H1 (cell line): Measurements from ENCODE around the gene TMEM168.

Experiments
- CEBPB ChIP-seq: IDR thresholded peaks from 2 replicates; pipeline ENCODE4 v1.6.1; 2012; ENCODE audit warnings: low read depth, low read length
- CTBP2 ChIP-seq: IDR thresholded peaks from 2 replicates; pipeline ENCODE4 v1.7.0; 2011; ENCODE audit warnings: borderline replicate concordance, mild to moderate bottlenecking, moderate library complexity, mixed read lengths, low read length; ENCODE audit not compliant: insufficient read depth, insufficient read length
- CTCF ChIP-seq, 3 experiments: IDR thresholded peaks; 1 replicate in 2 of 3; 2 replicates in 1 of 3; pipeline versions ENCODE4 v1.5.1 to v1.6.1; 2011; ENCODE audit warnings: low read length in 3 of 3, mild to moderate bottlenecking in 3 of 3, inconsistent platforms in 2 of 3, low read depth in 1 of 3, moderate library complexity in 1 of 3; ENCODE audit not compliant: insufficient read depth in 1 of 3; ENCODE audit errors: control extremely low read depth in 1 of 3
- EGR1 ChIP-seq: IDR thresholded peaks from 2 replicates; pipeline ENCODE4 v1.6.1; 2011; ENCODE audit warnings: low read depth, low read length, borderline replicate concordance
- EP300 ChIP-seq, 2 experiments: IDR thresholded peaks; 1 replicate in 1 of 2; 2 replicates in 1 of 2; pipeline ENCODE4 v1.6.1; 2011 to 2012; ENCODE audit warnings: low read depth in 2 of 2, low read length in 2 of 2, mild to moderate bottlenecking in 2 of 2, borderline replicate concordance in 1 of 2, inconsistent platforms in 1 of 2, moderate library complexity in 1 of 2
- GABPA ChIP-seq: IDR thresholded peaks from 2 replicates; pipeline ENCODE4 v1.6.1; 2011; ENCODE audit warnings: mild to moderate bottlenecking, low read length, moderate library complexity, borderline replicate concordance; ENCODE audit not compliant: insufficient read depth
- POLR2AphosphoS5 ChIP-seq: IDR thresholded peaks from 2 replicates; pipeline ENCODE4 v1.6.1; 2011; ENCODE audit warnings: low read depth, low read length
- RFX5 ChIP-seq: IDR thresholded peaks from 2 replicates; pipeline ENCODE4 v1.6.1; 2011; ENCODE audit warnings: low read depth, low read length, improper control_type of control experiment, borderline replicate concordance
- RXRA ChIP-seq: IDR thresholded peaks from 2 replicates; pipeline ENCODE4 v1.6.1; 2011; ENCODE audit warnings: low read depth, mild to moderate bottlenecking, low read length, moderate library complexity; ENCODE audit not compliant: insufficient read depth
- SRF ChIP-seq: IDR thresholded peaks from 2 replicates; pipeline ENCODE4 v1.6.1; 2011; ENCODE audit warnings: mild to moderate bottlenecking, low read depth, low read length, moderate library complexity
- TAF1 ChIP-seq: IDR thresholded peaks from 2 replicates; pipeline ENCODE4 v1.6.1; 2011; ENCODE audit warnings: mild to moderate bottlenecking, low read depth, low read length

DNA sequence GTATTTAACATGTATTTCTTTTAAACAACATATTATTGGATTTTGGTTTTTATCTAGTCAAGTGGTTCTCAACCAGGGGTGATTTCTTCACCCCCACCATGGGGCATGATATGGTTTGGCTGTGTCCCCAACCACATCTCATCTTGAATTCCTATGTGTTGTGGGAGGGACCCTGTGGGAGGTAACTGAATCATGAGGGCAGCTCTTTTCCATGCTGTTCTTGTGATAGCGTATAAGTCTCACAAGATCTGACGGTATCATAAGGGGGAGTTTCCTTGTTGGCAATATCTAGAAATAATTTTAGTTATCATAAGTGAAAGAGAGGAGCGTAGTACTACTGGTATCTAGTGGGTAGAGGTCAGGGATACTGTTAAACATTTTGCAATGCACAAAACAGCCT is 37.6 kb downstream of the TMEM168 start:
- TF ChIP-seq CTBP2 (no peak), CTCF (IDR thresholded peaks at IDR 0.05; ENCODE audit: control extremely low read depth in 1 of 3, insufficient read depth in 1 of 3, low read depth in 1 of 3, low read length in 3 of 3) (no peak), EGR1 (no peak), SRF (no peak), POLR2AphosphoS5 (no peak), EP300 (IDR thresholded peaks at IDR 0.05; ENCODE audit: borderline replicate concordance in 1 of 2, low read depth in 2 of 2, low read length in 2 of 2) (no peak), GABPA (no peak), RFX5 (no peak), CEBPB (no peak), TAF1 (no peak), RXRA (no peak)
